ENCODE results near the gene SANBR.

SANBR gene

GRCh38 chr2:61091485-61091884, 25.8 kb downstream of the SANBR start:
- no peak for DNase-seq

GRCh38 chr2:61096438-61096837, 30.8 kb downstream of the SANBR start:
- DNase-seq = no peak

- DNase-seq = no peak
Observed at GRCh38 chr2:61100801-61101200, 35.1 kb downstream of the SANBR start.

- DNase-seq = no peak
Observed at GRCh38 chr2:61109291-61109690, 43.6 kb downstream of the SANBR start.

GRCh38 chr2:61111708-61112107, 46.0 kb downstream of the SANBR start:
- DNase-seq = no peak

GRCh38 chr2:61114147-61114546, 48.5 kb downstream of the SANBR start:
- DNase-seq = no peak
